Stomach smooth muscle (tissue), 2 donors: Measurements from ENCODE around the gene MIA.
A peak's percentile ranks its signal among the peaks of the same experiment; 100 is the strongest.
"Not testable (repeated sequence)": the region's sequence is repeated elsewhere in the genome, so short reads cannot be mapped to it uniquely, and the experiment has no call there.

Experiments
- H3K27ac ChIP-seq: one replicate; pipeline ENCODE4 v1.7.0; 2013; ENCODE audit warnings: mild to moderate bottlenecking, low read length, inconsistent platforms
- H3K27me3 ChIP-seq, 2 donors: one replicate each; pipeline ENCODE4 v1.7.0; 2013; ENCODE audit warnings: low read length in 2 of 2; ENCODE audit not compliant: insufficient read depth in 2 of 2, control insufficient read depth in 1 of 2
- H3K36me3 ChIP-seq, 2 donors: one replicate each; pipeline ENCODE4 v1.7.0; 2013; ENCODE audit warnings: low read length in 2 of 2; ENCODE audit not compliant: control insufficient read depth in 2 of 2, insufficient read depth in 2 of 2
- H3K4me1 ChIP-seq: one replicate; pipeline ENCODE4 v1.7.0; 2013; ENCODE audit warnings: low read length; ENCODE audit not compliant: control insufficient read depth, insufficient read depth
- H3K4me3 ChIP-seq, 2 donors: one replicate each; pipeline ENCODE4 v1.7.0; 2013; ENCODE audit warnings: low read length in 2 of 2
- H3K9ac ChIP-seq, 2 donors: one replicate each; pipeline ENCODE4 v1.7.0; 2013; ENCODE audit warnings: low read length in 2 of 2, mild to moderate bottlenecking in 1 of 2
- H3K9me3 ChIP-seq, 2 donors: one replicate each; pipeline ENCODE4 v1.7.0; 2013; ENCODE audit warnings: low read length in 2 of 2; ENCODE audit not compliant: control insufficient read depth in 2 of 2
- donor health status: healthy.
- donor health status: Pancreatic carcinoma.

MIA gene

DNA sequence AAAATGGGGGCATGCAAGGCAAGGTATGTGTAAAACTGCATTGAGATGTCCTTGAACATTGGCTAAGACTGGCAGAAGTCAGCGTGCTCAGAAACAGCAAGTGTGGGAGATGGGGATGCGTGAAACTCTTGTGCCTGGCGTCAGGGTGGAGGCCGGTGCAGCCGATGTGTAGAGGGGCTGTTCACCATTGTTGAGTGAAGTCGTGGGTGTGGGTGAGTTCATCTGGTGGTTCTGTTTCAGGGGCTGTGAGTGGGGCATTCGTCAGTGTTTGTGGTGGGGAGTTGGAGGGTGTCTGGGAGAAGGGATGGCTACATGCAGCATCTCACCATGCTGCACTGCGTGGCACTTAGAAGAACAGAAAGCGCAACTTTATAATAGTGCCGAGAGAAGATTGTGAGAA is 11.4 kb upstream of the MIA start:
- Histone ChIP-seq H3K9ac (no peak overlapping the region), H3K4me1 (no peaks in the 10 kb centered on the region), H3K27me3 (no peaks in the 10 kb centered on the region), H3K4me3 (no peak overlapping the region), H3K36me3 (peaks cover 61 to 64% of the 10 kb centered on the region in 2 donors), H3K27ac (no peak overlapping the region), H3K9me3 (no peaks in the 10 kb centered on the region)

DNA sequence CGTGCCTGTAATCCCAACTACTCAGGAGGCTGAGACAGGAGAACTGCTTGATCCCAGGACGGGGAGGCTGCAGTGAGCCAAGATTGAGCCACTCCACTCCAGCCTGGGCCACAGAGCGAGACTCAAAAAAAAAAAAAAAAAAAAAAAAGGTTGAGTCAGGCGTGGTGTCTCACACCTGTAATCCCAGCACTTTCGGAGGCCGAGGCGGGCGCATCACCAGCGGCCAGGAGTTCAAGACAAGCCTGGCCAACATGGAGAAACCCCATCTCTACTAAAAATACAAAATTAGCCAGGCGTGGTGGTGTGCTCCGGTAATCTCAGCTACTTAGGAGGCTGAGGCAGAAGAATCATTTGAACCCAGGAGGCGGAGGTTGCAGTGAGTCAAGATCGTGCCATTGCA is 8.9 kb upstream of the MIA start:
- peaks cover 42 to 43% of the 10 kb centered on the region in 2 donors for H3K36me3 ChIP-seq
- not testable (repeated sequence) for H3K27me3 ChIP-seq, H3K4me1 ChIP-seq, H3K27ac ChIP-seq, H3K9me3 ChIP-seq, H3K9ac ChIP-seq, H3K4me3 ChIP-seq

DNA sequence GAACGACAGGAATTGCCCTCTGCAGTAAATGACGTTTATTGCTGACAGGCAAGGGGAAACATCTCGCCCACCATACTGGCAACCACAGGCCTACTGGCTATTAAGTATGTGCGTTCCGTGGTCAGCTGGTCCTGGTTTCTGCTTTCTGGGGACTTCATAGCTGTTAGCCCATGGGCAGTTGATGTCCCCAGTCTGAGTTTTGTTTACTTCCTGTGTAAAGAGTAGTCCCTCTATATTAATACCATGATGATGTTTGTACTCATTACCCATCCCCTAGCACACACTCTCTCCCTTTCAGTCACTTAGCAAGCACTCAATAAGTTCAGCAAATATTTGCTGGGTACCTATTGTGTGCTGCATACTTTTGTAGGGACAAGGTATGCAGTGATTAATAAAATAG is 6.5 kb upstream of the MIA start:
- Histone ChIP-seq H3K27me3 (no peaks in the 10 kb centered on the region), H3K27ac (no peak overlapping the region), H3K9ac (no peak overlapping the region), H3K9me3 (no peaks in the 10 kb centered on the region), H3K36me3 (peaks cover 20 to 21% of the 10 kb centered on the region in 2 donors), H3K4me3 (no peak overlapping the region), H3K4me1 (no peaks in the 10 kb centered on the region)

DNA sequence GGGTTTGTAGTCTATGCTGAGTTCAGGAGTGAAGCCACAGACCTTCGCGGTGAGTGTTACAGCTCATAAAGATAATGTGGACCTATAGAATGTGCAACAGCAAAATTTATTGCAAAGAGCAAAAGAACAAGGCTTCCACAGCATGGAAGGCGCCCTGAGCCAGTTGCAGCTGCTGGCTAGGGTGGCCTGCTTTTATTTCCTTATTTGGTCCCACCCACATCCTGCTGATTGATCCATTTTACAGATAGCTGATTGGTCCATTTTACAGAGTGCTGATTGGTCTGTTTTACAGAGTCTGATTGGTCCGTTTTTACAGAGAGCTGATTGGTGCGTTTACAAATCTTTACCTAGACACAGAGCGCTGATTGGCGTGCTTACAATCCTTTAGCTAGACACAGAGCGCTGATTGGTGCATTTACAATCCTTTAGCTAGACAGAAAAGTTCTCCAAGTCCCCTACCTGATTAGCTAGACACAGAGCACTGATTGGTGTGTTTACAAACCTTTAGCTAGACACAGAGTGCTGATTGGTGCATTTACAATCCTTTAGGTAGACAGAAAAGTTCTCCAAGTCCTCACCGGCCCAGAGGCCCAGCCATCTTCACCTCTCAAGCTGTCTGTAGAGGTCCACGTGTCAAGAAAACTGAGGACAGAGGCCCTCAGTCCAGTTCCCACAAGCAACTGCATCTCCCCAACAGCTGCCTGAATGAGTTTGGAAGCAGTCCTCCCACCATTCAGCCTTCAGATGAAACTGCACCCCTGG is 4.0 kb upstream of the MIA start:
- not testable (repeated sequence) for H3K36me3 ChIP-seq, H3K27ac ChIP-seq, H3K4me1 ChIP-seq, H3K9ac ChIP-seq, H3K27me3 ChIP-seq, H3K4me3 ChIP-seq, H3K9me3 ChIP-seq

DNA sequence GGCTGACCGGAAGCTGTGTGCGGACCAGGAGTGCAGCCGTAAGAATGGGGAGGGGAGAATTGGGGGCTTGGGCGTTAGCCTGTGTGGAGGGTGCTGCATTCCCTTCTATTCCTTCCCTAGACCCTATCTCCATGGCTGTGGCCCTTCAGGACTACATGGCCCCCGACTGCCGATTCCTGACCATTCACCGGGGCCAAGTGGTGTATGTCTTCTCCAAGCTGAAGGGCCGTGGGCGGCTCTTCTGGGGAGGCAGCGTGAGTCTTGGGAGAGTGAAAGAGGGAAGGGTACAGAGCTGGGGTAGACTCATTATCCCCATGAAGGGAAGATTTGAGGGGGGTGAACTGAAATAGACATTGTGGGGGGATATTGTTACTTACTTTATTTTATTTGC is 306 bp downstream of the MIA start:
- H3K4me1 ChIP-seq, result peaks cover 15% of the 10 kb centered on the region
- H3K27me3 ChIP-seq, result no peaks in the 10 kb centered on the region
- no peak overlapping the region for H3K27ac ChIP-seq

DNA sequence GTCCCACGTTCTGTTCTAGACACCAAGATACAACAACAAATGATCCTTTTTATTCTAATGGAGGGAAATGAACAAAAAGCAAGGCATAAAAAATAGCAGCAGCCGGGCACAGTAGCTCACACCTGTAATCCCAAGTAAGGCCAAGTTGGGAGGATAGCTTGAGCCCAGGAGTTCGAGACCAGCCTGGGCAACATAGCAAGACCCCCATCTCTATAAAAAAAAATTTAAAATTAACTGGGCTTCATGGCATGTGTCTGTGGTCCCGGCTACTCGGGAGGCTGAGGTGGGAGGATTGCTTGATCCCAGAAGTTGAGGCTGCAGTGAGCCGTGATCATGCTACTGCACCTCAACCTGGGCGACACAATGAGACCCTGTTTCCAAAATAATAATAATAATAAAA is 1.0 kb downstream of the MIA start:
- Histone ChIP-seq H3K27ac (peak overlapping the region; percentile 98), H3K9ac (no peak overlapping the region), H3K36me3 (no peaks in the 10 kb centered on the region), H3K27me3 (no peaks in the 10 kb centered on the region), H3K4me3 (peak overlapping the region in 1 of 2 donors; percentile 93), H3K9me3 (no peaks in the 10 kb centered on the region), H3K4me1 (peaks cover 15% of the 10 kb centered on the region)

More for the DNA sequence above, 306 bp downstream of the MIA start:
- Histone ChIP-seq H3K9me3 (no peaks in the 10 kb centered on the region), H3K4me3 (no peak overlapping the region), H3K36me3 (no peaks in the 10 kb centered on the region), H3K9ac (no peak overlapping the region)

DNA sequence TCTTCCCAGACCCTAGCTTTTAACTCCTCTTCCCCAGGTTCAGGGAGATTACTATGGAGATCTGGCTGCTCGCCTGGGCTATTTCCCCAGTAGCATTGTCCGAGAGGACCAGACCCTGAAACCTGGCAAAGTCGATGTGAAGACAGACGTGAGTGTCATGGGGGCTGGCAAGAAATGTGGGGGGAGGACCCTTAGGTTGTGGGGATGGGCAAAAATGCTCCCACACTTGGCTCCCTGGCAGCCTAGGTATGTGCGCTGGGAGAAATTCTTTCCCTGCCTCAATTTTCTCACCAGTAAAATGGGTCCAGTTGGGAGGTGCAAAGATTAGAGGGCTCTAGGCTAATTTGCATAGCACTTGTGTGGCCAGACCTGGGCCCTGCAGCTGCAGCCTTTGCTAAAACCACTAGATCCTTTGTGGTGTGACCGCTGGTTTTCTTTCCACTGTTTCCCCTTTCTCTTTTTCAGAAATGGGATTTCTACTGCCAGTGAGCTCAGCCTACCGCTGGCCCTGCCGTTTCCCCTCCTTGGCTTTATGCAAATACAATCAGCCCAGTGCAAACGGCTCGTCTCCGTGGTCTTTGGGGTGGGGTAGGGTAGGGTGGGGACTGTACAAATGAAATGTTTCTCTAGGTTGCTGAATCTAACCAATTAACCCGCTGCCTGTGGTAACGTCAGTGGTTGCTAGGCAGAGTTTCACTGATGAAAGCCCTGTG is 1.8 kb downstream of the MIA start:
- peak overlapping the region; percentile 74 to 98 for H3K9ac ChIP-seq
- no peaks in the 10 kb centered on the region for H3K27me3 ChIP-seq
- H3K4me3 ChIP-seq, result peak overlapping the region; percentile 69 to 93
- H3K9me3 ChIP-seq, result no peaks in the 10 kb centered on the region
- peak overlapping the region; percentile 98 for H3K27ac ChIP-seq
- peaks cover 0 to 1% of the 10 kb centered on the region in 2 donors for H3K36me3 ChIP-seq
- peaks cover 15% of the 10 kb centered on the region for H3K4me1 ChIP-seq

DNA sequence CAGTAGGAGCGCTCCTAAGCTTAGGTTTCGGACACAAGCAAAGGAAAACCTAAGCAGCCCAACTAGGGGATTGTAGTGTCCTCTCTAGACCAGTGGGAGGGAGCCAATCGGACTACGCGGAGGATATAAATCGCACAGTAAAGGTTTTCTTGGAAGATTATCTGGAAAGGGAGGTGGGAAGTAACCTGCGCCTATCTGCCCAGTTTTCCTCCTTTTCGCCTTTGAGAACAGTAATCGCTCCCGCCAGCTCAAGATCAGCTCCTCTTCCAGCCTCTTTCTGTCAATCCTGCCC is 2.3 kb downstream of the MIA start:
- H3K4me3 ChIP-seq, result peak overlapping the region; percentile 69 to 93
- H3K27me3 ChIP-seq, result no peaks in the 10 kb centered on the region
- H3K9me3 ChIP-seq, result no peaks in the 10 kb centered on the region
- H3K27ac ChIP-seq, result peak overlapping the region; percentile 98
- H3K4me1 ChIP-seq, result peaks cover 15% of the 10 kb centered on the region
- peaks cover 0 to 3% of the 10 kb centered on the region in 2 donors for H3K36me3 ChIP-seq
- H3K9ac ChIP-seq, result peak overlapping the region; percentile 74 to 98

DNA sequence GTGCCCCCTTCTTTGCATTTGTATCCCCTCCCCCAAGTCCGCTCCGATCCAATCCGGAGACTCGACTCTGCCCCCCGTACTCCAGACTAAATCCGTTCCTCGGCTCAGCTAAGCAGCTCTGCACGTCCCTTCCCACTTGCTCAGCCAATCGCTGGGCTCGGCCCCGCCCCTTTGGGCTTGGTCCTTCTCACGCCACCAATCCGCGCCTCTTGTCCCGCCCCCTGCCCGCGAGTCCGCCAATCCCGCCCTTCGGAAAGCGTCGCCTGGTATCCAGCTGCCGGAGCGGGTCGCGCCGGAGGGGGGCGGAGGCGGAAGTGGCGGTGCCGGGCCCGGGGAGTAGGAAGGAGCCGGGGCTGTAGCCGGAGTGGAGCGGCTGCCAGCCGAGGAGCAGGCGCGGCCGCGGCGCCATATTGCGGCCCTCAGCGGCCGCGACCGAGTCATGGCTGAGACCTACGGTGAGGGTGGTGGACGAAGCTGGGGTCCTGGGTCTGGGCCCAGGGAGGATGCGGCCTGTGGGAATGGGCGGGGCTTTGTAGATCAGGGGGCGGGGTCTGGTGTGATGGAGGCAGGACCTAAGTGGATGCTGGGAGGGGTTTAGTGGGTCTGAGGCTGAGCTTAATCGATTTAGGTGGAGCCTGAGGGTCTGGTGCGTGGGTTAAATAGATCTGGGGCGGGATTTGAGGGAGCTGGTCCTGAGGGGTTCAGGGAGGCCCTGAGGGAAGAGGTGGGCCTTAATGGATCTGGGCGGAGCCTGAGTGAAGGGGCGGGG is 2.8 kb downstream of the MIA start, which contains the start of gene RAB4B:
Gene RAB4B (plus strand): TSS at position 311 of the 769 bp plus-strand sequence. CDS start 129 bp downstream, at position 440.
- H3K27me3 ChIP-seq, result no peaks in the 10 kb centered on the region
- peaks cover 0 to 3% of the 10 kb centered on the region in 2 donors for H3K36me3 ChIP-seq
- H3K27ac ChIP-seq, result peak within 1 kb of the TSS; percentile 98
- no peaks in the 10 kb centered on the region for H3K9me3 ChIP-seq
- peak within 1 kb of the TSS; percentile 95 to 98 for H3K9ac ChIP-seq
- H3K4me1 ChIP-seq, result peaks cover 15% of the 10 kb centered on the region
- peak within 1 kb of the TSS; percentile 78 to 93 for H3K4me3 ChIP-seq

DNA sequence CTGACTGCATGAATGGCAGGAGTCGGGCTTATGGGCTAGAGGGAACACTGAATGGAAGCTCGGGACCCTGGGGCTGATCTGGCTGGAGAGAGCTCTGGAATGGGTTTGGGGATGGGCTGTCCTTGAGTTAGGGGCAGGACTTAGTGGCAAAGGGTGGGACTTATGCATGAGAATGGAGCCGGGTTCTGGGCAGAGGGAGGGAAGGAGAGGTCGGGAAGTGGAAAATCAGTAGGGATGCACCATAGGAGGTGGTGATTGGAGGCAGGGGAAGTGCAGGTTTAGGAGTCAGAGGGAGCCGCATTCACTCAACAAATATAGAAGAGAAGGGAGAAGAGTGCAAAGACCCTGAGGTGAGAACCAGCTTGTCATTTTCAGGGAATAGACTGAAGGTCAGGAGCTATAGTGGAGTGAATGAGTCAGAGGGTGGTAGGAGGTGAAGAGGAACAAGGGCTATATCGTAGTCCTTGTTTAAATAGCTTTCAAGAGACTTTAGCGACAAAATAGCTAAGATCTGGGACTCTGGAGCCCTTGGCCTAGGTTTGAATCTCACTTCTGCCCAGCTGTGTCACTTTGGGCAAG is 3.5 kb downstream of the MIA start:
- Histone ChIP-seq H3K27ac (peak overlapping the region; percentile 98), H3K4me1 (peaks cover 15% of the 10 kb centered on the region), H3K9ac (peak overlapping the region; percentile 83 to 95)

More for the DNA sequence above, 3.5 kb downstream of the MIA start:
- Histone ChIP-seq H3K4me3 (peak overlapping the region; percentile 78 to 93), H3K27me3 (no peaks in the 10 kb centered on the region), H3K9me3 (no peaks in the 10 kb centered on the region), H3K36me3 (peaks cover 0 to 3% of the 10 kb centered on the region in 2 donors)
